SU-DHL-6 (cell line): ENCODE measurements around the gene HSPA12A.

Source experiments
- CTCF ChIP-seq: fragments of 200-600 bp; sonication (generic); IDR thresholded peaks from one replicate; pipeline ENCODE4 v1.5.1; 2017; ENCODE audit warnings: antibody characterized with exemption, mild to moderate bottlenecking, low read length, moderate library complexity; ENCODE audit not compliant: insufficient read depth, poor library complexity, severe bottlenecking
- EZH2phosphoT487 ChIP-seq: fragments of 200-600 bp; sonication (generic), shearing (Covaris generic); conservative IDR thresholded peaks from 2 replicates; pipeline ENCODE4 v1.6.1; 2018; ENCODE audit warnings: mild to moderate bottlenecking, antibody characterized with exemption, low read length, moderate library complexity, mixed read lengths

- TF ChIP-seq CTCF (no peak), EZH2phosphoT487 (no peak)
Measured at GRCh38 chr10:116633216-116633600, 109.2 kb downstream of the HSPA12A start.
